HFF-Myc (cell line): ENCODE results near the gene HDAC11.

Experiments
- DNase-seq: peaks from one replicate; pipeline ENCODE4 v3.0.0-alpha.2; 2011; ENCODE audit warnings: low read depth; ENCODE audit errors: extremely low read depth
- H3K4me3 ChIP-seq: replicated peaks from 2 replicates; pipeline ENCODE4 v1.5.1; 2011; ENCODE audit warnings: low read depth, mild to moderate bottlenecking, control low read depth, low read length
- TF ChIP-seq, protein P1 (sequence below): IDR thresholded peaks from 2 replicates; pipeline ENCODE4 v1.5.1; 2012; ENCODE audit warnings: mild to moderate bottlenecking, low read depth, low read length, control low read depth; ENCODE audit errors: missing control alignments

The HDAC11 gene

DNA sequence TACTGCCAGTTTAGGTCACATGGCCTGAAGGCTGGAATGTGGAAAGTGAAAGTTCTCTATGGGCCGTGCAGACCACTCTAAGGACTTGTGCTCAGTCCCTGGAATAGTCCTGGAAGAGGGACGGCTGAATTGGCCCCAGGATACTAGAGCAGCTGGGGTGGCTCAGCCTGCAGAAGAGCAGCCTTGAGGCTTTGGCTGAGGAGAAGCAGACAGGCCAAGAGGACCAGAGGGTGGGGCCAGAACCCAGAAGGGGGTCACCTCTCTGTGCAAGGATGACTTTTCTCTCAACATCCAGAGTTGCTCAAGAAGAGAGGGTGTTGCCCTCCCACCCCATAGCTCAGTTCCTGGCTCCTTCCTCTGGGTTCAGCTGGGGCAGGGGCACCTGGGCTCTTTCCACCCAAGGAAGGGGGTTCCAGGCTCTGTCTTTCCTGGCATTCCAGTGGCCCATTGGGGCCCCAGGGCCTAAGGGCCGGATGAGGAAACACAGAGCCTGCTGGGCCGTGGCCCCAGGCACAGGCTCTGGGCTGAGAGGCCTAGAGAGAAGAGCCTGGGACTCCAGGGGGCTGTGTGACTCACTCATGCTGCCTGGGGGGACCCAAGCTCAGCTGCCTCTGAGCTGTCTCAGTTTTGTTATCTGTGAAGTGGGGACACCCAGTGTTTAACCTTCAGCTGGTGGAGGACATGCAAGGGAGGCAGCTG, 60.3 kb downstream of the HDAC11 start:
- TF ChIP-seq, protein P1, sequence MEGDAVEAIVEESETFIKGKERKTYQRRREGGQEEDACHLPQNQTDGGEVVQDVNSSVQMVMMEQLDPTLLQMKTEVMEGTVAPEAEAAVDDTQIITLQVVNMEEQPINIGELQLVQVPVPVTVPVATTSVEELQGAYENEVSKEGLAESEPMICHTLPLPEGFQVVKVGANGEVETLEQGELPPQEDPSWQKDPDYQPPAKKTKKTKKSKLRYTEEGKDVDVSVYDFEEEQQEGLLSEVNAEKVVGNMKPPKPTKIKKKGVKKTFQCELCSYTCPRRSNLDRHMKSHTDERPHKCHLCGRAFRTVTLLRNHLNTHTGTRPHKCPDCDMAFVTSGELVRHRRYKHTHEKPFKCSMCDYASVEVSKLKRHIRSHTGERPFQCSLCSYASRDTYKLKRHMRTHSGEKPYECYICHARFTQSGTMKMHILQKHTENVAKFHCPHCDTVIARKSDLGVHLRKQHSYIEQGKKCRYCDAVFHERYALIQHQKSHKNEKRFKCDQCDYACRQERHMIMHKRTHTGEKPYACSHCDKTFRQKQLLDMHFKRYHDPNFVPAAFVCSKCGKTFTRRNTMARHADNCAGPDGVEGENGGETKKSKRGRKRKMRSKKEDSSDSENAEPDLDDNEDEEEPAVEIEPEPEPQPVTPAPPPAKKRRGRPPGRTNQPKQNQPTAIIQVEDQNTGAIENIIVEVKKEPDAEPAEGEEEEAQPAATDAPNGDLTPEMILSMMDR: no peak
- H3K4me3 ChIP-seq: no peak overlapping the region
- DNase-seq: no peak

DNA sequence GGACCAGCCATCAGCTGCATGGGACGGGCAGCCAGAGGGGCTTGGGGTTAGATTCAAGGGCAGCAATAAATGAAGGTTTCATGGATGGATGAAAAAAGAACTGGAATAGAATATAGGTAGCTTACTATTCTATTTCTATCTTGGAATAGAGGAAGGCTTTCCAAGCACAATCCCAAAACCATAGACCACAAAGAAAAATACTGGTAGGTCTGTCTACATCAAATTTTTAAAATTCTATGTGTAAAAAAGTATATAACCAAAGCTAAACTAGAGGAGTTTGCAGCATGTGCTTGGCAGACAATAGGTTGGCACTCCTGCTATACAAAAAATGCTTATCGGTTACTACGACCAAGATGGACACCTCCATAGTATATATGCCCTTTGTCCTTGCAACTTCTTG, 61.6 kb downstream of the HDAC11 start:
- DNase-seq: no peak
- no peak overlapping the region for H3K4me3 ChIP-seq
- TF ChIP-seq, protein P1: no peak

DNA sequence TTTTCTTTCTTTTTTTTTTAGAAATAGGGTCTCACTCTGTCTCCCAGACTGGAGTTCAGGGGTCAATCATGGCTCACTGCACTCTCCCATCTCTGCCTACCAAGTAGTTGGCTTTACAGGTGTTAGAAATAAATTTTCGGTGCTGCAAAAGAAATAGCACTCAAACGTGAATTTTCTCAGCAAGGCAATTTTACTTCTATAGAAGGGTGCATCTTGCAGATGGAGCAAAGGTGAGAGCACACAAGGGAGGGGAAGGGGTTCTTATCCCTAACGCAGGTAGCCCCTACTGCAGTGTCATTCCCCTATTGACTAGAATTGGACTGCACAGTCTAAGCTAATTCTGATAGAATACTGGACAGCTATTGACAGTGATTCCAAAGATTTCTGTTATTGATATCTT, 62.0 kb downstream of the HDAC11 start:
- DNase-seq: no peak
- TF ChIP-seq, protein P1: no peak

DNA sequence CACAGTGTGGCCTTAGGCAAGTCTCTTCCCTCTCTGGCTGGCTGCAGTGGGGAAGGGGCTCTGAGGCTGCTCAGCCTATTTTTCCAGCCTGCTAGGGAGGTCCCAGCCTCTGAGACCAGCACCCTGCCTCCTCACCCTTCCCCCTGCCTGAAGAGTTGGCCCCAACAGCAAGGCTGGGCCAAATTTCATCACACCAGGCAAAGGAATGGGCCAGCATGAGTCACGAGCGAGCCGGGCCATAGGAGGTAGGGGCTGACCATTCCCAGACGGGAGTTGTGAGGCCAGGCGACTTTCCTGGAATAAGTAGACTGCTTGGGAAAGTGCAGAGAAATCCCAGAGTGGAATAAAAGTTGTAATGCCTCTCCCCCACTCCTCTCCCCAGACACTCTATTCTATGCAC, 63.1 kb downstream of the HDAC11 start:
- H3K4me3 ChIP-seq: no peak overlapping the region
- TF ChIP-seq, protein P1: no peak
- no peak for DNase-seq

More for the DNA sequence above, 62.0 kb downstream of the HDAC11 start:
- no peak overlapping the region for H3K4me3 ChIP-seq

DNA sequence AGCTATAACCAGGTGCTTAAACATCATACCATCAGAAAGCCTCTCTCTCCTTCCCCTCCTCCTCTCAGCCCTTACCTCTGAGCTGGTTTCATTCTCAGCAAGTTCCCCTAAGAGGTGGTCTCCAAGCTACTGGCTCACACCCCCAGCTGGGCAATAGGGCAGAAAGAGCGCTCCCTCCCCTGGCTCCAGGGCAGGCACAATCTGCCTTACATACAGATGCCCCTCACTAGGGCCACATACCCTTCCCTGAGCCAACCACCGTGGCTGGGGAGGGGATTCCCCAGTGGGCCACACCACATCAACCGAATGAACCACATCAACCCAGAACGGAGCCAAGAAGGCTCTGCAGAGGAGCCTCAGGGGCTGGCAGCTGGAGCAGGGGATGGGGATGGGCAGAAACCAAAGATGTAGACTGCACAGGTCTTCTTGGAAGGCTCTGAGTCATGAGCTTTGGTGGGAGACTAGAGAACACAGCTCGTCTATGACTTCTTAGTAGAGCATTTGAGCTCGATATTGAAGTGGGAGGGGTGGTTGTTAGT, 64.3 kb downstream of the HDAC11 start:
- TF ChIP-seq, protein P1: no peak
- no peak for DNase-seq
- no peak overlapping the region for H3K4me3 ChIP-seq

DNA sequence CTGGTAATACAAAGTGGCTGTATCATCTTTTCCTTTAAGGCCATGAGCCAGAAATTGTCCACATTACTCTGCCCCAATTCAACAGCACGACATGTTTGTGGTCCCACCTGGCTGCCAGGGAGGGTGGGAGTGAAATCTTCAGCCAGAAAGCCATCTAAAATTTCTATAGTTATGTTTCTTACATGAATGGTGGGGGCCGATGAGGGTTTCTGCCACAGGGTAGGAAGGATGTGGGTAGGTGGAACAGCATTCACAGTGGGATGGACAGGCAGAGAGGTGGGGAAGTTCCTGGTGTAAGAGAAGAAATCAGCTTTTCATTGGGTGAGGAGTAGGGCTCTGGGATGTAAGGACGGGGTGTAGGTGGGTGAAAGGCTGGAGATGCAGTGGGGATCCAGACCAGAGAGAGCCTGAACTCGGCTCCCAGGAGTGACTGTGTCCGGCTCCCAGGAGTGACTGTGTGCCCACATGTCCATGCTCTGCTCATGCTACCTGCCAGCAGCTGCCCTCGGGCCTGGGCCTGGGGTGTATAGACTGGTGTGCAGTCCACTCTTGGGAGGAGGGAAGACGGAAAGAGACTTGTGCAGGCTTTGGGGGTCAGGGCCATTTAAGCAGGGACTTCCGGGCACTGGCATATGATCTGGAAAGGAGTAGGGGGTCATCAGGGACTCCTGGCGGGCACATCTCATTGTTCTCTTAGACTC, 65.0 kb downstream of the HDAC11 start:
- no peak overlapping the region for H3K4me3 ChIP-seq
- TF ChIP-seq, protein P1: no peak
- DNase-seq: no peak
